ENCODE results near the gene CELF1.
"Not testable (repeated sequence)": the region's sequence is repeated elsewhere in the genome, so short reads cannot be mapped to it uniquely, and the experiment has no call there.

Gene CELF1

DNA sequence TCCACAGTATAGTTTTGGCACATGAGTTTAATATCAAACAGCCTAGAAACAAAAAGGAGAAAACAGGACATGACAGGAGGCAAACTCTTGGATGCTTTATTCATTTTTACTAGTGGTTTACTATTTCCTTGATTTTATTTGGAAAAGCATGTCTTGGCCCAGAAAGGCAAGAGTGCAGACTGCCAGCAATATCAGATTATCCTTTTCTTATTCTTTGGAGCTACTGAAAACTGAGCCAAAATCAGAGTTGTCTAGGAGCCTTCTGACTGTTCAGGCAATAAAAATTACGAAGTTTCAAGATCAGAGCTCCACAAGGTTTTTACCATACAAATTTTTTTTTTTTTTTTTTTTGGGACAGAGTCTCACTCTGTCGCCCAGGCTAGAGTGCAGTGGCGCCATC lies 16.0 kb downstream of the CELF1 start:
- DNase-seq: no peak

DNA sequence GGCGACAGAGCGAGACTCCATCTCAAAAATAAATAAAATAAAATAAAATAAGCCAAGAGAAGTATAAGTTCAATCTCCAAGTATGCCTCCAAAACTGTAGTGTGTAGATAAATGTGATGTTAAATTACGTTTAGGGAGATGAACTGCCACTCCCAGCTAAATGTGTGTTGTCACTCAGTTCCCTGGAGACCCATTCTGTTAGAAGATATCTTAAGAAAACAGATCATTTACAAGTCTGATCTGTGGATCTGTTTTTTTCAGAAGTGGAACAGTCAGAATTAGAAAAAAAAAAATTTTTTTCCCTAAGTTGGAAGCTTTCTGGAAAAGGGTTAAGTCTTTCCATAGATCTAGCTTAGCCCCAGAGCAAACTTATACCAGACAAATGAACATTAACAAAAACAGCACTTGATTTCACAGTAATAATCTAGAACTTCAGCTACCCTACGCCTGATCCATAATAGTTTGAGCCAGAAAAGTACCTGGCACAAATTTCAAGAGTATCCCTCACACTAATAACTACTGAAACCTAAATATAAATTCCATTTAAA lies 18.2 kb downstream of the CELF1 start:
- DNase-seq: no peak

DNA sequence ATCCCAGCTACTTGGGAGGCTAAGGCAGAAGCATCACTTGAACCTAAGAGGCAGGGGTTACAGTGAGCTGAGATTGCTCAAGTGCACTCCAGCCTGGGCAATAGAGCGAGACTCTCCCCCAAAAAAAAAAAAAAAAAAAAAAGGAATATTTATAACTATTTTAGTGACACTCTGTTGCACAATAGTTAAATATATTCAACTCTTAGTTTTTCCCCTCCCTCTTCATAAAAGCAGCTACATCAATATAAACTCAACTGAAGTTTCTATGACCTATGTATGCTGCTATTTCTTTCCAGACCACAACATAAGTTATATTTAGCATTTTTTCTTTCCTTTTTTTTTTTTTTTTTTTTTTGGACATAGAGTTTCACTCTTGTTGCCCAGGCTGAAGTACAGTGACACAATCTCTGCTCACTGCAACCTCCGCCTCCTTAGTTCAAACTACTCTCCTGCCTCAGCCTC lies 19.2 kb downstream of the CELF1 start:
- no peak for DNase-seq

DNA sequence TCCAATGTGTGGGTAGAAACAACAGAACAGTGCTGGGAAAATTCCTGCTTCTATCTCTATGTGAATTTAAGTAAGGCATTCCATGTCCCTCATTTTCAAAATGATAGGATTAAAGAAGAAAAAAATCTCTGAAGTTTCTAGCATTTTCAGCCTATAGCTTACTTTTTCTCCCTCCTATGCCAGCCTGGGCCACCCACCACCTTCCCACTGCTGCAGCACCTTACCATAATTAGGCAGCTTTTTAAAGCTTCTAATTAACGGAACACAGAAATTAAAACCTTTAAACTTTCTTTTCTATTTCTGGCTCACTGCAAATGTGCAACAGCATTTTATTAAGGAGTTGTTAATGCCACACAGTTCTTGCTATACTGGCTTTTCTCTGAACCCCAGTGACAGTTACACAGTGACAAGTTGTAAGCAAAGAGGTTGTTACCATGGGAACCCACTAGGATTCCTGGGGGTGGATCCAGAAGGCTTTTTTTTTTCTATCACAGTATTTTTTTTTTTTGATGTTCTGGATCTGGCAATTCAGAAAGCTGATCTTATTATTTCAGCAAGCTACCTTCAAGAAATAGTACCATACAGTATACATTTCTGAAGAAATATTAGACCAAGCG lies 20.2 kb downstream of the CELF1 start:
- DNase-seq: no peak

- DNase-seq: no peak
These were observed 21.3 kb downstream of the CELF1 start for GRCh38 chr11:47531666-47532065.

GRCh38 chr11:47530721-47531120 lies 22.2 kb downstream of the CELF1 start:
- DNase-seq: not testable (repeated sequence)

GRCh38 chr11:47529951-47530350 lies 23.0 kb downstream of the CELF1 start:
- DNase-seq: no peak

DNA sequence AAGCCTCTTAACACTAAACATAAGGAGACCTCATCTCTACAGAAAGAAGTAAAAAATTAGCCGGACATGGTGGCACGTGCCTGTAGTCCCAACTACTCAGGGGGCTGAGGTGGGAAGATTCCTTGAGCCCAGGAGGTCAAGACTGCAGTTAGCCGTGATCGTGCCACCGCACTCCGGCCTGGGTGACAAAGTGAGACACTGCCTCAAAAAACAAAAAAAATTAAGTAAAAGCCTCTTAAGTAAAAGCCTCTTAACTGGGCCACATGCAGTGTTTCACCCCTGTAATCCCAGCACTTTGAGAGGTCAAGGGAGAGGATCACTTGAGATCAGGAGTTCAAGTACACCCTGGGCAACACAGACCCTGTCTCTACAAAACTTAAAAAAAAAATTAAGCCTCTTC lies 25.7 kb downstream of the CELF1 start:
- DNase-seq: no peak

GRCh38 chr11:47526032-47526431 lies 26.9 kb downstream of the CELF1 start:
- DNase-seq: not testable (repeated sequence)

GRCh38 chr11:47524291-47524874 lies 28.5 kb downstream of the CELF1 start:
- no peak for DNase-seq

GRCh38 chr11:47523490-47524225 lies 29.3 kb downstream of the CELF1 start:
- DNase-seq: no peak

- no peak for DNase-seq
These were observed 34.5 kb downstream of the CELF1 start for GRCh38 chr11:47518212-47518964.

- no peak for DNase-seq
These were observed 35.7 kb downstream of the CELF1 start for GRCh38 chr11:47516984-47517853.

- peak; percentile 29 for DNase-seq
These were observed 36.8 kb downstream of the CELF1 start for GRCh38 chr11:47516155-47516554.

- no peak for DNase-seq
These were observed 37.9 kb downstream of the CELF1 start for GRCh38 chr11:47514825-47515647.

- no peak for DNase-seq
These were observed 40.2 kb downstream of the CELF1 start for GRCh38 chr11:47512701-47513100.

DNA sequence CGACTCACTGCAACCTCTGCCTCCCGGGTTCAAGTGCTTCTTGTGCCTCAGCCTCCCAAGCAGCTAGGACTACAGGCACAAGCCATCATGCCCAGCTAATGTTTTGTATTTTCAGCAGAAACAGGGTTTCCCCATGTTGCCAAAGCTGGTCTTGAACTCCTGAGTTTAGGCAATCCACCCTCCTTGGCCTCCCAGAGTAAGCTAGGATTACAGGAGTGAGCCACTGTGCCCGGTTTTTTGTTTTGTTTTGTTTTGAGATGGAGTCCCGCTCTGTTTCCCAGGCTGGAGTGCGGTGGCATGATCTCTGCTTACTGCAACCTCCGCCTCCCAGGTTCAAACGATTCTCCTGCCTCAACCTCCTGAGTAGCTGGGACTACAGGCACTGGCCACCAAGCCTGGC lies 41.0 kb downstream of the CELF1 start:
- DNase-seq: no peak

- no peak for DNase-seq
These were observed 42.7 kb downstream of the CELF1 start for GRCh38 chr11:47510209-47510608.

- DNase-seq: no peak
These were observed 43.8 kb downstream of the CELF1 start for GRCh38 chr11:47509077-47509536.

- no peak for DNase-seq
These were observed 44.5 kb downstream of the CELF1 start for GRCh38 chr11:47508240-47508957.

Data from NCI-H1417 treated with DMSO at 0.1 percent for 48 hours (cell line).